NCI-H2196 treated with DMSO at 0.1 percent for 48 hours (cell line): ENCODE results near the gene PROM2.
A peak's percentile ranks its signal among the peaks of the same experiment; 100 is the strongest.
"Not testable (repeated sequence)": the region's sequence is repeated elsewhere in the genome, so short reads cannot be mapped to it uniquely, and the experiment has no call there.

Source experiments
- DNase-seq: peaks from one replicate; lab custom pipeline; 2025; ENCODE audit not compliant: unreplicated experiment; lab: John Stamatoyannopoulos, UW

PROM2 gene

GRCh38 chr2:95274291-95275150, at the start of gene PROM2:
Gene PROM2, plus strand, starts transcription at chr2:95274449. Its CDS starts 137 bp downstream, at chr2:95274586.
- DNase-seq: no peak

DNA sequence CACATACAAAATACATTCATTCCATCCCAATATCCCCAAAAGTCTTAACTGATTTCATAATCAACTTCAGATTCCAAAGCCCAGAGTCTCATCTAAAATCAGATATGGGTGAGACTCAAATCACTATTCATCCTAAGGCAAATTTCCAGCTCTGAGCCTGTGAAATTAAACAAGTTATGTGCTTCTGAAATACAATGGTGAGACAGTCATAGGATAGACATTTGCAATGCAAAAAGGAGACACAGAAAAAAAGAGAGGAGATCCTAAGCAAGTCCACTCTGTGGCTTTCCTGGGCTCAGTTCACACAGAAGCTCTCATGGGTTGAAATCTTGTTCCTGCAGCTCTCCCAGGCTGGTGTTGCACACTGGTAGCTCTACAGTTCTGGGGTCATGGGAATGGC, 48.6 kb upstream of the PROM2 start:
- no peak for DNase-seq

GRCh38 chr2:95231723-95232122, 42.5 kb upstream of the PROM2 start:
- peak; percentile 45 for DNase-seq

GRCh38 chr2:95232232-95232631, 42.0 kb upstream of the PROM2 start:
- DNase-seq: no peak

DNA sequence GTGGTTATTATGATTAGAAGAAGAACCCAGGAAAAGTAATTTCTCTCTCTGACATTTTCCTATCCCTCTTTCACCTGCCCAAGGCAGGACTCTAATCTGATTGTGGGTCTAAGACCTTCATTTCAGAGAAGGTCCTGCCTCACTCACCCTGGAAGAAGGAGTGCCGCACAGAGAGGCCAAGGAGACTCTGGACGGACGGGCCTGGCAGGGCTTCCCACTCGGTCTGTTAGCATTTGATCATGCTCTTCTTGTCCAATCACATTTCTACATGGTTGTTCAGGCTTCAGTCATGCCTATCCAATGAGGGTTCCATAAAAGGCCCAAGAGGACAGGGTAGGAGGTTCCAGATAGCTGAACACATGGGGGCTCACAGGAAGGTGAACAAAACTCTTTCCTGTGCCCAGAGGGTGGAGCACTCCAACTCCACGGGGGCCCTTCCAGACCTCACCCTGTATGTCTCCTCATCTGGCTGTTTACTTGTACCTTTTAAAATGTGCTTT, 39.9 kb upstream of the PROM2 start:
- no peak for DNase-seq

DNA sequence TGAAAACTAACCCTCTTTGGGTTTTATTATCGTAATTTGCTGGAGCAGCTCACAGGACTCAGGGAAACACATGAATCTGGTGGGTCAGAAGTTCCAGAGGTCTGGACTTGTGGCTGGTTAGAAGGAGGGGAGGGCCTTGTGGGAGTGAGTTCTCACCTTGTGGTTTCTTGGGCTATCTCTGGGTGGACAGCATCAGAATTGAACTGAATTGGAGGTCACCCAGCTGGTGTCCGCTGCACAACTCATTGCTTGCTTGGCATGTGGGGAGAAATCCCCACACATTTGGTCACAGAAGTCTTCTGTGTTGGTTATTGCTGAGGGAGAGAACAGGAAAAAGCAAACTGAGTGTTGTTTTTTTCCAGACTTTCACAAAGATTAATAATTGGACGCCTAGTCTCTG, 39.4 kb upstream of the PROM2 start:
- DNase-seq: no peak

DNA sequence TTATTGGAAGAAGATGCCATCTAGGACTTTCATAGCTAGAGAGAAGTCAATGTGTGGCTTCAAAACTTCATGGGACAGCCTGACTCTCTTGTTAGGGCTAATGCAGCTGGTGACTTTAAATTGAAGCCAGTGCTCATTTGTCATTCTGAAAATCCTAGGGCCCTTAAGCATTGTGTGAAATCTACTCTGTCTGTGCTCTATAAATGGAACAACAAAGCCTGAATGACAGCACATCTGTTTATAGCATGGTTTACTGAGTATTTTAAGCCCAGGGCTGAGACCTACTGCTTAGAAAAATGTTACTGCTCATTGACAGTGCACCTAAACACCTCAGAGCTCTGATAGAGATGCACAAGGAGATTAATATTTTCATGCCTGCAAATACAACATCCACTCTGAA, 36.1 kb upstream of the PROM2 start:
- no peak for DNase-seq

DNA sequence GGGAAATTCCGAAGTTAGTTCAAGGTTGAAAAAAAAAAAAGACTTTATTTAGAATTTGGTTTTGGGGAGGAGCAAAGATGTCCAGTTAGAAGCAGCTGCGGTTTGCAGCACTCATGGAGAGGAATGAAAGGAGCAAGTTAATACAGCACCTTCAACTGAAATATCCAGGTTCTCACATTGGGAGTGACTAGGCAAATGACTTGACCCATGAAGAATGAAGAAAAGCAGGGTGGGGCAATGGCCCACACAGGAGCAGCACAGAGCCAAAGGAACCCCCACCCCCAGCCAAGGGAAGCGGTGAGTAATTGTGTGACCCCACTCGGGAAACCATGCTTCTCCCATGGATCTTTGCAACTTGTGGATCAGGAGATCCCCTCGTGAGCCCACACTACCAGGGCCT, 34.2 kb upstream of the PROM2 start:
- no peak for DNase-seq

DNA sequence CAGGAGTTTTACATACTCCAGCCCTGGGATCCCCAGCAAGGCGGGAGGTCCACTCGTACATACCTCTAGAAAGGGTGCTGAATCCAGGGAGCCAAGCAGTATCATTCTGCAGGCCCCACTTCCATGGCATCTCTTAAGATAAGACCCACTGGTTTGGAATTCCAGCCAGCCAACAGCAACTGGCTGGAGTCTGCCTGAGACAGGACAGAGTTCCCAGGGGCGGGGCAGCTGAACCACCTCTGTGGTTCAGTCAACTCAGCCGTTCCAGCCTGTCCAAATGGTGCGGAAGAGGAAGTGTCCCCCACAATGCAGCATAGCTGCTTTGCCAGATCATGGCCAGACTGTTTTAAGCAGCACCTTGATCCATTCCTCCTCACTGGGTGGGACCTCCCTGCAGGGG, 33.7 kb upstream of the PROM2 start:
- no peak for DNase-seq

DNA sequence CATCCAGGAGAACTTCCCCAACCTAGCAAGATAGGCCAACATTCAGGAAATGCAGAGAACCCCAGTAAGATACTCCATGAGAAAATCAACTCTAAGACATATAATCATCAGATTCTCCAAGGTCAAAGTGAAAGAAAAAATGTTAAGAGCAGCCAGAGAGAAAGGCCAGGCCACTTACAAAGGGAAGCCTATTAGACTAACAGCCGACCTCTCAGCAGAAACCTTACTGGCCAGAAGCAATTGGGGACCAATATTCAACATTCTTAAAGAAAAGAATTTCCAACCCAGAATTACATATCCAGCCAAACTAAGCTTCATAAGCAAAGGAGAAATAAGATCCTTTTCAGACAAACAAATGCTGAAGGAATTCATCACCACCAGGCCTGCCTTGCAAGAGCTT, 32.2 kb upstream of the PROM2 start:
- DNase-seq: not testable (repeated sequence)

GRCh38 chr2:95258271-95258670, 16.0 kb upstream of the PROM2 start:
- no peak for DNase-seq

DNA sequence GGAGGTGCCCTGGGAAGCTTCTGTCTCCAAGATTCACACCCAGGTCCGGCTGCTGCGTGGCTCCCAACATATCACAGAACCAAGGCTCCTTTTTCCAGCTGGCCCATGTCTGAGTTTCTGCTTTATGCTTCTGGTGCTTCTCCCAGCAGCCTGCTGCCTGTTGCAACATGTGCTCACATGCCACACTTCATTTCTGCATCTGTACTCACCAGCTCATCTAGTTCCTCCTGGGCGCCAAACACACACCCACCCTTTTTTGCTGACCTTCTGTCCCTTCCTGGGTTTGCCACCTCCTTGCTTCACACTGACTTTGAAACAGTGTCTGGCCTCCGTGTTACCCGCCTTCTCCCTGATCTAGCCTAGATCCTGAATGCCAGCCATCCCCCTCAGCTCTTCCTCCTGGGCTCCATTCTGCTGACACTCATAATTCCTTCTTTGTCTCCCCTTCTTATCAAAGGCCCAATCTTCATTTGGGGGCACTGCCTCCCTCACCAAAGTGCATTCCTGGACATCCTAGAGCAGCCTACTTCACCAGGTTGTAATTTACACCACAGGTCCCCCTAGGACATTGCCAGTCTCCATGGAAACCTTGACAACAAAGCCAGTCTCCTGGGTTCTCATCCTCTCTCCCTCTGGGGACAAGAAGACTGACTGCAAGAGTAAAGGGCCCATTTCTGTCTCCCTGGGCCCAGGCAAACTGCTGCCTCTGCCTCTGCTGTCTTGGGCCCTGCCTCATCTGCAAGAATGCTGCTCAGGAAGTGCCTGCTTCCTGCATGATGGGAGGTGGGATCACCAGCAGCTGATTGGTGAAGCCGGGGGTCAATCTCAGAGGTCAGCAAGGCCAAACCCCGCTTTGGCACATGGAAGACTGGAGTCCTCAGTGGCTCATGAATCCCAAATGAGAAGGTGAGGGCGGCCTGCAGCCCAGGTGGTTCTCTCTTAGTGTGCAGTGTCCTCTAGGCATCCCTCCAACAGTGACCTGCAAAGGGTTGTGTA, 13.9 kb upstream of the PROM2 start:
- no peak for DNase-seq

- DNase-seq: no peak
These were observed 12.6 kb upstream of the PROM2 start for GRCh38 chr2:95261602-95262001.

- DNase-seq: no peak
These were observed 11.2 kb upstream of the PROM2 start for GRCh38 chr2:95262896-95263542.

DNA sequence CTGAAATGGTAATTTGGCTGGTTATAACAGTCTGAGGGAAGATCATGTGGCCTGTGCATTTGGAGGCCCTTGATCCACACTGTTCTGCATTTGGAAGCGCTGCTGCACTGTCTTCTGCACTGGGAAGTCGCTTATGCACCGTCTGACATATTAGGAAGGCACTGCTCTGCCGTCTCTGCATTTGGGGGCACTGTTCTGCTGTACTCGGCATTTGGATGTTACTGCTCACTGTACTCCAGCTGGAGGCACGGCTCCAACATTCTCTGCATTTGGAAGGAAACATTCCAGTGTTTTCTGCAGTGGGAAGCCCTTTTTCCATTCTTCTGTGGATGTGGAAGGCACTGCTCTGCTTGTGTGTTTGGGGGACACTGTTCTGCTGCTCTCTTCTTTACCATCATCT, 9.6 kb upstream of the PROM2 start:
- no peak for DNase-seq

- DNase-seq: no peak
These were observed 9.1 kb upstream of the PROM2 start for GRCh38 chr2:95265182-95265581.

DNA sequence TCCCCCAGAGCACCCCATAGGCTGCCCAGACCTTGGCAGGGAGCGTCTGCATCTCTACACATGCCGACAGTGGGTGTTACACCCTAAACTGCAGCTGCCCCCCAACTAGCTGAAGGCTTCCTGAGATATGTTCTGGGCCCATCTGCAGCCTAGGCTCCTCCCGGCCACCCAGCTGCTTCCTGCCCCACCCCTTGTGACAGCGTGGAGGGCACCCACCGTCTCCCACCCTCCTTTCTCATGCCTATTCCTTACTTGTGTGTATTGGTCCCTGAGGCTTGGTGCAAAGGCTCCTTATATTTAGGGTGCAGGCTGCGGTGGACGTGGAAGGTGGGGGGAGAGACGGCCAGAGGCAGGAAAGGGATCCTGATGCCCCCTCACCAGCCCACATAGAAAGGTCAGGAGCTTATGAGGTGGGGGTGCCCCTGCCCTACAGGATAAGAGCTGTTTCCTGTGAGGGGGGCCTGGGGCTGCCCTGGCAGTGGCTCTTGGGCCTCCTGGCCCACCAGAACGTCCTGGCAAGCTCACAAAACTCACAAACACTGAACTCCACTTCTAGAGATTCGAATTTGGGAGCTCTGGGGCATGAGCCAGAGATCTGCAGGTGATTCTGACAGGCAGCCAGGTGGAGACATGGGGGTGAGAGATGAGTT, 7.3 kb upstream of the PROM2 start:
- DNase-seq: no peak

- DNase-seq: peak; percentile 57
These were observed 6.6 kb upstream of the PROM2 start for GRCh38 chr2:95267458-95268210.

GRCh38 chr2:95268211-95269035, 5.8 kb upstream of the PROM2 start:
- DNase-seq: no peak
